ACC112 (cell line): ENCODE data around the gene ESRP2.

Experiments used
- H2AFZ ChIP-seq: fragments of 200-600 bp; sonication (generic); one replicate; pipeline ENCODE4 v1.6.0; 2017; ENCODE audit warnings: antibody characterized with exemption, low read length; ENCODE audit not compliant: unreplicated experiment
- H3K27ac ChIP-seq: fragments of 200-600 bp; sonication (generic); 2 replicates; pipeline ENCODE4 v1.5.1; 2014; ENCODE audit warnings: low read depth, mild to moderate bottlenecking, antibody characterized with exemption, low read length, moderate library complexity
- H3K27me3 ChIP-seq: fragments of 200-600 bp; sonication (generic); 2 replicates; pipeline ENCODE4 v1.6.1; 2014; ENCODE audit warnings: mild to moderate bottlenecking, antibody characterized with exemption, low read length, moderate library complexity, mixed read lengths; ENCODE audit not compliant: insufficient read depth
- H3K36me3 ChIP-seq: fragments of 200-600 bp; sonication (generic); 2 replicates; pipeline ENCODE4 v1.6.1; 2016; ENCODE audit warnings: mild to moderate bottlenecking, antibody characterized with exemption, low read length, moderate library complexity, mixed read lengths; ENCODE audit not compliant: insufficient read depth
- H3K4me1 ChIP-seq: fragments of 200-600 bp; sonication (generic); one replicate; pipeline ENCODE4 v1.6.1; 2016; ENCODE audit warnings: low read length, mixed read lengths; ENCODE audit not compliant: insufficient read depth, unreplicated experiment, control insufficient read depth
- H3K4me3 ChIP-seq: fragments of 200-600 bp; sonication (generic); 2 replicates; pipeline ENCODE4 v1.5.1; 2014; ENCODE audit warnings: mild to moderate bottlenecking, low read depth, low read length
- H3K79me2 ChIP-seq: fragments of 200-600 bp; sonication (generic); one replicate; pipeline ENCODE4 v1.6.0; 2016; ENCODE audit warnings: low read length; ENCODE audit not compliant: control insufficient read depth, unreplicated experiment, insufficient read depth

The ESRP2 gene

GRCh38 chr16:68235887-68236136 lies at the start of gene ESRP2:
TSS of gene ESRP2 (minus strand) at chr16:68236127. CDS start at chr16:68236045, 82 bp downstream.
- Histone ChIP-seq H3K79me2 (no peaks in the 10 kb centered on the region), H3K4me3 (peak within 1 kb of the TSS; percentile 70), H2AFZ (peak within 1 kb of the TSS; percentile 70), H3K27ac (peak within 1 kb of the TSS; percentile 75), H3K27me3 (no peaks in the 10 kb centered on the region), H3K36me3 (no peaks in the 10 kb centered on the region), H3K4me1 (peaks cover 14% of the 10 kb centered on the region)

- Histone ChIP-seq H3K27me3 (no peaks in the 10 kb centered on the region), H3K27ac (no peak overlapping the region), H3K79me2 (peaks cover 30% of the 10 kb centered on the region), H3K4me1 (peaks cover 32% of the 10 kb centered on the region), H3K36me3 (no peaks in the 10 kb centered on the region), H3K4me3 (no peak overlapping the region), H2AFZ (no peak overlapping the region)
Observed at GRCh38 chr16:68285683-68286082, 49.8 kb upstream of the ESRP2 start.

DNA sequence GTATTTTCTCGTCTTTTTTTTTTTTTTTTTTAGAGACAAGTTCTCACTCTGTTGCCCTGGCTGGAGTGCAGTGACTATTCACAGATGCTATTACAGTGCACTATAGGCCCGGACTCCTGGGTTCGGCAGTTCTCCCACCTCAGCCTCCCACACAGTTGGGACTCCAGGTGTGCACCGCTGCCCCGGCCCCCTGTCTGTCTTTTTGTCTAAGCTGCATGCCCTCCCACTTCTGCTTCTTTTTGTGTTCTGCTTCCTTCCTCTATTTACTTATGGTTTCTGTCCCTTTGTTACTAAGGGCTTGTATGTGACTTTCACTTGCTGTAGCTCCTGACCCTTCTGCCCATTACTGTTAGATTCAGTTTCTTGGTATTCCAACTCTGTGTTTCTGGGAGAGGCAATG lies 48.9 kb upstream of the ESRP2 start:
- H3K4me3 ChIP-seq: no peak overlapping the region
- no peaks in the 10 kb centered on the region for H3K27me3 ChIP-seq
- H2AFZ ChIP-seq: no peak overlapping the region
- H3K79me2 ChIP-seq: peaks cover 30% of the 10 kb centered on the region
- H3K27ac ChIP-seq: no peak overlapping the region
- H3K4me1 ChIP-seq: peaks cover 24% of the 10 kb centered on the region
- H3K36me3 ChIP-seq: no peaks in the 10 kb centered on the region

DNA sequence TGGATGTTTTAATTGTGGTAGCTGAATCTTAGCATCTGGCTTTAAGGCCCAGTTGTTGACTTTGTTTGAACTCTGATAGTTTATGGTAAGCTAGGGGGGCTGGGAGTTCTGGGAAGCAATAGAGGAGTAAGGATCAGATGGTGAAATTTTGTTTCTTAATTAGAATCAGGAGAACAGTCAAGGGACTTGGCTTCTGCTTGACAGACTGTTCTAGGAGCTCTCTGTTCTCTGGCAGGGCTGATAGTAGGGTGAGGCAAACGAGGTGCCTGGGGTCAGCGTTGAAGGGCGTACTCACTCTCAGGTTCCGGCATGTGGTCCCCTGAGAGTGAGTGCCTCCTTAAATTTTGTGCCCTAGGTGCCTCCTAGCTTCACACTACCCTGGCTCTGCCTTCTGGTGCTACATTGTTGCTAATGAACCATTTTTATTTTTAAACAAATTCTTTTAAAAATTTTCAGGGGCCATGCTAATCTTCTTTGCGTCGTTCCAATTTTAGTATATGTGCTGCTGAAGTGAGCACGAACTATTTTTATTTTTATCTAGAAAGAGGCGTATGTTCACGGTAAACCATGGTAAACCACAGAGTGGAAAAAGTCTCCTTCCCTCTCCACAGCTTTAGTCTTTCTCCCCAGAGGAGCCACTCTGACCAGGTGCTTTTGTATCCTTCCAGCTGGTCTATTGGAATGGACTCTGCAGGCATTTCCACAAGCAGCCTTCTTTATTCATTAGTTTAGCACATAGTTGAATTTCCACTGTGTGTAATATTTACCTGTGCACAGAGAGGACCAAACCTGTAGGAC lies 48.1 kb upstream of the ESRP2 start:
- Histone ChIP-seq H3K4me1 (peaks cover 16% of the 10 kb centered on the region), H2AFZ (no peak overlapping the region), H3K27ac (no peak overlapping the region), H3K36me3 (no peaks in the 10 kb centered on the region), H3K27me3 (no peaks in the 10 kb centered on the region), H3K4me3 (no peak overlapping the region), H3K79me2 (peaks cover 28% of the 10 kb centered on the region)

- Histone ChIP-seq H3K27me3 (no peaks in the 10 kb centered on the region), H2AFZ (no peak overlapping the region), H3K4me1 (peaks cover 14% of the 10 kb centered on the region), H3K36me3 (no peaks in the 10 kb centered on the region), H3K27ac (no peak overlapping the region), H3K79me2 (peaks cover 28% of the 10 kb centered on the region), H3K4me3 (no peak overlapping the region)
Observed at GRCh38 chr16:68283346-68283745, 47.4 kb upstream of the ESRP2 start.

- Histone ChIP-seq H3K79me2 (peaks cover 25% of the 10 kb centered on the region), H3K27ac (no peak overlapping the region), H3K27me3 (no peaks in the 10 kb centered on the region), H2AFZ (no peak overlapping the region), H3K4me3 (no peak overlapping the region), H3K4me1 (peaks cover 2% of the 10 kb centered on the region), H3K36me3 (no peaks in the 10 kb centered on the region)
Observed at GRCh38 chr16:68282064-68282452, 46.1 kb upstream of the ESRP2 start.

DNA sequence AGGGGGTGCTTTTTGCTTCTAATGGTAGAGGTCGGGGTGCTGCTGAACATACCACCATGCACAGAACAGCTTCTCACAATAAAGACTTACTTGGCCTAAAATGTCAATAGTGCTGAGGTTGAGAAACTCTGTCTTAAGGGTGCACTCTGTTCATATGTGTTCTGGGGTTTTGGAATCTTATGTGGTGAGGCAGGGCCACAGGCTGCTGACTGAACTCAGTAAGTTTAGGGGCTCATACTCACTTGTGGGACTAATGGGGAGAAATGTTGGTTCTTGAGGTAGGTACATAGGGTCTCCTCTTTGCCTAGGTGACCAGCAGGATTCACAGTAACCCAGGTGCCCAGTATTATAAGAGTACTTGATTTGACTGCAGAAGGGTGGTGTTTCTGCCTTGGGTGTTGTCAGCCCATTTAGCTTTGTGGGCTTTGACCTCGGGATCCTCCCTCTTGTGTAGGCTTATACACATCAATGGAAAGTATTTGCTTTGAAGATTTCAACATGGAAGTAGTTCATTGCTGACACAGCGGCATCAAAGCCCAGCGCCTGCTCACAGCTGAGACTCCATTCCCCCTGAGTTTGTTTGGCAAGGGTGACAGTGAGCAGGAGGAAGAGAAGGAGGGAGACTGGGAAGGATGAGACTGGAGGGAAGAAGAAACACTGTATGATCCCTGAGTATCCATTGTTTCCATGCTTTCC lies 45.6 kb upstream of the ESRP2 start:
- Histone ChIP-seq H3K79me2 (peaks cover 22% of the 10 kb centered on the region), H2AFZ (no peak overlapping the region), H3K36me3 (no peaks in the 10 kb centered on the region), H3K27me3 (no peaks in the 10 kb centered on the region), H3K4me3 (no peak overlapping the region), H3K4me1 (no peaks in the 10 kb centered on the region), H3K27ac (no peak overlapping the region)

GRCh38 chr16:68279726-68280558 lies 44.0 kb upstream of the ESRP2 start:
- no peaks in the 10 kb centered on the region for H3K4me1 ChIP-seq
- no peaks in the 10 kb centered on the region for H3K27me3 ChIP-seq
- H3K27ac ChIP-seq: no peak overlapping the region
- H3K4me3 ChIP-seq: no peak overlapping the region
- peaks cover 15% of the 10 kb centered on the region for H3K79me2 ChIP-seq
- no peaks in the 10 kb centered on the region; the same call in 1 of the 2 replicates for H3K36me3 ChIP-seq
- H2AFZ ChIP-seq: no peak overlapping the region

DNA sequence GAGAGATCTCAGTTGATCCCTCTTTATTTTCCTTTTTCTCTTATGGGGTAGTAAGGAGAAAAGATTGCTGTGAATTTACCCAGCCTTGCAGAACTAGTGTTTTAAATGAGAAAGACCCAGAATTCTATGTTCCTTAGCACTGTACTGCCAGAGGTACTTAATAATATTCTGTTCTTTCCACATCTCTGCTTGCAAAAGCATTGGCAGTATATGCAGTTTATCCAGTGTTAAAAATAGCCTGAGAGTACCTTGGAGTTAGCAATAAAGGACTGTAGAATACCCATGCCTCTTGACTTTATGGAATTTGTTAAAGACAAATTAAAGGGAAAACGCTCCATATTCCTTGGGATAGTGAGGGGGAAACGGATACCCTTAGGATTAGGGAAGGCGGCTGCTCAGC lies 40.3 kb upstream of the ESRP2 start:
- H3K36me3 ChIP-seq: no peaks in the 10 kb centered on the region; the same call in 1 of the 2 replicates
- H3K4me3 ChIP-seq: no peak overlapping the region
- no peaks in the 10 kb centered on the region for H3K4me1 ChIP-seq

DNA sequence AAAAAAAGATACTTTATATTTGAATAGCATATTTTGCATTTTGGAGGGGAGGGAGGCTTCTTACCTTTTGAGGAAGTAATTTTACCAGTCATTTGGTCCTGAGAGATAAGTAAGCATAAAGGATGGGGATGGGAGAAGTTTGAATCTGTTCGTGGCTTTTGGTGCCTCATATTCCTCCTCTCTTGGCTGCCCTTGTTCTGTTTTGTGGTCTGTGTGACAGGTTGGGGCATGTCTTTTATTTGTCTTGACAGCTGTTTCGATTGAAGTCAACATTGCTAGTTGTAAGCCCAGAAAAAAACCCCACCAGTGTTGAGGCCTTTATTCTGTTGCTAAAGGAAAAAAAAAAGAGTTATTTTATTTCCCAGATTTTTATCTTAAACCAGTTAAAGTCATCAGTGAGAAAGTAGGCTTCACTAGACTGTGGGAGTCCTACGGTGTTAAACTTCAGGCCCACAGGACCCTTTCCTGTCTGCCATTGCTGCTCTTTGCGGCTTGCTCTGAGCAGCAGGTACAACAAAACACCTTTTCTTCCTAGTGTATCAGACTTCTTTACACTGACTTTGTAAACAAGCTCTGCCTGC lies 39.8 kb upstream of the ESRP2 start:
- Histone ChIP-seq H3K36me3 (no peaks in the 10 kb centered on the region; the same call in 1 of the 2 replicates), H2AFZ (no peak overlapping the region), H3K4me1 (no peaks in the 10 kb centered on the region), H3K27ac (no peak overlapping the region), H3K79me2 (peaks cover 44% of the 10 kb centered on the region), H3K27me3 (no peaks in the 10 kb centered on the region), H3K4me3 (no peak overlapping the region)

More for the DNA sequence above, 40.3 kb upstream of the ESRP2 start:
- Histone ChIP-seq H2AFZ (no peak overlapping the region), H3K27ac (no peak overlapping the region), H3K27me3 (no peaks in the 10 kb centered on the region), H3K79me2 (peaks cover 39% of the 10 kb centered on the region)
